Measurements from ENCODE around the gene NSF. TPM values are rescaled to one million over a fixed set of nuclear protein-coding genes. Genes with fewer than 3 reads are reported as not detected.
"Not testable (repeated sequence)": the region's sequence is repeated elsewhere in the genome, so short reads cannot be mapped to it uniquely, and the experiment has no call there.

Gene NSF
- total RNA-seq, 1 donor = 83.8 TPM

GRCh38 chr17:46787478-46787877, 197.0 kb downstream of the NSF start:
- no peak overlapping the region for H3K4me3 ChIP-seq (ENCODE audit: low read depth, low read length)
- no peak for TF ChIP-seq CTCF (IDR thresholded peaks at IDR 0.05; ENCODE audit: insufficient read depth, low read depth, low read length)
- DNase-seq (ENCODE audit: low read depth) = no peak

DNA sequence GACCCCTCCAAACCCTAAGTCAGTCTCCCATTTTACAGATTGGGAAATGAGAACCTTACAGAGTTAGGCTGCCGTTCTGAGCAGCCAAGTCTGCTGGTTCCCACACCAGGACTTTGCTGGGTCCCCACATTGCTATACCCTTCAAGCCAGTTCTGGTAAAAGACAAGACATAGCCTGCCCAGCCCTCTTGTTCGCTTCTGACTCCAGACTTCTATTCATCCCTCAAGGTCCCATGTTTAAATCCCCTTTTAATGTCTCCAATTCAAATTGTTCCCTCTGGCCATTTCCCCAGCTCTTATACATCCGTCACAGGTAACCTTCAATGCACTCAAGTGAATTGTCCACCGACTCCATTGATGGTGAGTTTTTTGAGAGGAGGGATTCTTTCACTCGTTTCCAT, 197.8 kb downstream of the NSF start:
- H3K4me3 ChIP-seq (ENCODE audit: low read depth, low read length) = no peak overlapping the region
- DNase-seq (ENCODE audit: low read depth) = no peak
- no peak for TF ChIP-seq CTCF (IDR thresholded peaks at IDR 0.05; ENCODE audit: insufficient read depth, low read depth, low read length)

DNA sequence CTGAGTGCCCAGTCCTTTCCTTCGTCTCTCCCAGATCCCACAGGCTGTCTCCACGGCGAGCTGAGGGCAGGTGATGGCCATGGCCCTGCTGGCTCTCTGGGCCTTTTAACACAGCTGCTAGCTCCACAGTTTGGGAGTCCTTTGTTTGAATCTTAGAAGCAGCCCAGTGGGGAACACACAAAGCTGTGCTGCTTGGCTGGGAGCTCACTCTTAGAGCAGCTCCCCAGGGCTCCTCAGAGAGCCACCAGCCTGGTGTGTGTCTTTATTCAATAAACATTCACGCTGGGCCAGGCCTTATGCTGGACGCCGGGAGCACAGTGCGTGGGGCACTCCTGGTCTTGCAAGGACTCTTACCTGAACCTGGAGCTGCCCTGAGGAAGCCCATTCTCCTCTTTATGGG, 198.3 kb downstream of the NSF start:
- no peak overlapping the region for H3K4me3 ChIP-seq (ENCODE audit: low read depth, low read length)
- no peak for DNase-seq (ENCODE audit: low read depth)
- no peak for TF ChIP-seq CTCF (IDR thresholded peaks at IDR 0.05; ENCODE audit: insufficient read depth, low read depth, low read length)

DNA sequence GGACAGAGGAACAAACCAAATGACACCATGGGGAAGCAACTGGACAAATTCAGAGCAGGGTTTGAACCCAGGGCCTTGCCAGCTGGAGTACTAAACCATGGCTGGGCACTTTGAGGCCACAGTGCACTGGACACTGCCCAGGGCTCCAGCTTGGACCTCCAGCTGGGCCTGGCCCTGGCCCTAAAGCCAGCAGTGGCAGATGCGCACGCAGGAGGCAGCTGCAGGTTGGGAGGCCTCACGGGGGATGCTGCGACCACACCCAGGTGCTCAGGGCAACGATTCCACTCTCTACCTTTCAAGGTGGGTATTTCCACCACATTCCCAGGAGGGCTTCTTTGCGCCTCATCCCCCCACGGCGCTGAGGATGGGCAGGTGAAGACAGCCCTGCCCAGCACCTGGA, 199.1 kb downstream of the NSF start:
- no peak for TF ChIP-seq CTCF (IDR thresholded peaks at IDR 0.05; ENCODE audit: insufficient read depth, low read depth, low read length)
- no peak for DNase-seq (ENCODE audit: low read depth)
- no peak overlapping the region for H3K4me3 ChIP-seq (ENCODE audit: low read depth, low read length)

DNA sequence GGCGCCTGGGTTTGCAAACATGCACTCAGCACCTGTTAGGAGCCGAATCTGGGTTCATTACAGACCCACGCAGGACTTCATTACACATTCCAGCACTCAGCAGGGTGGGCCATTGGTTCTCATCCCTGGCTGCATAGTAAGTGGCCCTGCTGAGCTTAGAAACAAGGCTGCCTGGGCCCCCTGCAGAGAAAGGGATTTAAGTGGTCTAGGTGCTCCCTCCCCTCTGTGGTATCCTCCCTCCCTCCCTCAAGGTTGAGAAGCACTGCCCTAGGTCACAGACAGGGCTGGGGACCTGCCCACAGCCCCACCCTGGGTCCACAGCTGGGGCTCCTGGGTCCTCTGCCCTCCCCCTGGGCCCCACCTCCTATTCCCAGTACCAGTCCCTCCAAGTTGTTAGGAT, 199.7 kb downstream of the NSF start:
- no peak for DNase-seq (ENCODE audit: low read depth)
- no peak for TF ChIP-seq CTCF (IDR thresholded peaks at IDR 0.05; ENCODE audit: insufficient read depth, low read depth, low read length)

GRCh38 chr17:46791531-46791930, 201.1 kb downstream of the NSF start:
- no peak overlapping the region for H3K4me3 ChIP-seq (ENCODE audit: low read depth, low read length)
- TF ChIP-seq CTCF (IDR thresholded peaks at IDR 0.05; ENCODE audit: insufficient read depth, low read depth, low read length) = no peak
- DNase-seq (ENCODE audit: low read depth) = no peak

More for the DNA sequence above, 199.7 kb downstream of the NSF start:
- H3K4me3 ChIP-seq (ENCODE audit: low read depth, low read length) = no peak overlapping the region

- DNase-seq (ENCODE audit: low read depth) = no peak
- H3K4me3 ChIP-seq (ENCODE audit: low read depth, low read length) = no peak overlapping the region
- no peak for TF ChIP-seq CTCF (IDR thresholded peaks at IDR 0.05; ENCODE audit: insufficient read depth, low read depth, low read length)
Measured at GRCh38 chr17:46792071-46792470, 201.6 kb downstream of the NSF start.

DNA sequence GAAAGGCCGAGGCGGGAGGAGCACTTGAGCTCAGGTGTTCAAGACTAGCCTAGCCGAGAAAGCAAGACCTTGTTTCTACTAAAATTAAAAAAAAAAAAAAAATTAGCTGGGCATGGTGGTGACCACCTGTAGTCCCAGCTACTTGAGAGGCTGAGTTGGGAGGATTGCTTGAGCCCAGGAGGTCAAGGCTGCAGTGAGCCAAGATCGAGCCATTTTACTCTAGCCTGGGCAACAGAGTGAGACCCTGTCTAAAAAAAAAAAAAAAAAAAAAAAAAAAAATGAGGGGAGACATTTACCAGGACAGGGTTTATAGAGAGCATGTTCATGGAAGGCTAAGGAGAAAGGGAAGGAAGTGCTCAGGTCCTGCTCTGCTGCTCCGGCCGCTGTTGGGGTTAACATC, 202.6 kb downstream of the NSF start:
- DNase-seq (ENCODE audit: low read depth); H3K4me3 ChIP-seq (ENCODE audit: low read depth, low read length): not testable (repeated sequence)
